ENCODE data around the gene PITX3.

PITX3 gene

DNA sequence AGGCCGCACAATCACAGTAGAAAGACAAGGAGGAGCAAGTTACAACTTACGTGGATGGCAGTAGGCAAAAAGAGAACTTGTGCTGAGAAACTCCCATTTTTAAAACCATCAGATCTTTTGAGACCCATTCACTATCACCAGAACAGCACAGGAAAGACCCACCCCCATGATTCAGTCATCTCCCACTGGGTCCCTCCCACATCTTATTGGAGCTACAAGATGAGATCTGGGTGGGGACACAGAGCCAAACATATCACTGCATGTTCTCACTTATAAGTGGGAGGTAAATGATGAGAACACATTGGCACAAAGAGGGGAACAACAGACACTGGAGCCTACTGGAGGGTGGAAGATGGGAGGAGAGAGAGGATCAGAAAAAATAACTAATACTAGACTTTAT, 56.7 kb downstream of the PITX3 start:
- TF ChIP-seq, protein P1, sequence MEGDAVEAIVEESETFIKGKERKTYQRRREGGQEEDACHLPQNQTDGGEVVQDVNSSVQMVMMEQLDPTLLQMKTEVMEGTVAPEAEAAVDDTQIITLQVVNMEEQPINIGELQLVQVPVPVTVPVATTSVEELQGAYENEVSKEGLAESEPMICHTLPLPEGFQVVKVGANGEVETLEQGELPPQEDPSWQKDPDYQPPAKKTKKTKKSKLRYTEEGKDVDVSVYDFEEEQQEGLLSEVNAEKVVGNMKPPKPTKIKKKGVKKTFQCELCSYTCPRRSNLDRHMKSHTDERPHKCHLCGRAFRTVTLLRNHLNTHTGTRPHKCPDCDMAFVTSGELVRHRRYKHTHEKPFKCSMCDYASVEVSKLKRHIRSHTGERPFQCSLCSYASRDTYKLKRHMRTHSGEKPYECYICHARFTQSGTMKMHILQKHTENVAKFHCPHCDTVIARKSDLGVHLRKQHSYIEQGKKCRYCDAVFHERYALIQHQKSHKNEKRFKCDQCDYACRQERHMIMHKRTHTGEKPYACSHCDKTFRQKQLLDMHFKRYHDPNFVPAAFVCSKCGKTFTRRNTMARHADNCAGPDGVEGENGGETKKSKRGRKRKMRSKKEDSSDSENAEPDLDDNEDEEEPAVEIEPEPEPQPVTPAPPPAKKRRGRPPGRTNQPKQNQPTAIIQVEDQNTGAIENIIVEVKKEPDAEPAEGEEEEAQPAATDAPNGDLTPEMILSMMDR (IDR thresholded peaks at IDR 0.05; ENCODE audit: borderline replicate concordance, control extremely low read depth, extremely low read depth, insufficient read depth, missing control alignments): no peak
- in situ Hi-C loops (cut with MboI; ENCODE audit: low sequenced_read_pairs, unreplicated experiment): no loop called here
- DNase-seq (ENCODE audit: low spot score): no peak

All from GM13976 (cell line).